H1 (cell line): ENCODE data around the gene TBC1D9. TPM values are rescaled to one million over a fixed set of nuclear protein-coding genes. Genes with fewer than 3 reads are reported as not detected.
A peak's percentile ranks its signal among the peaks of the same experiment; 100 is the strongest.

Source experiments
- CTCF ChIA-PET: fragments of 300-600 bp; sonication (Branson Sonifier 250); formaldehyde crosslinking; loops from one replicate; lab custom pipeline; 2021; ENCODE audit not compliant: partially characterized antibody; lab: Charles Lee
- POLR2A ChIA-PET: fragments of 300-600 bp; sonication (Branson Sonifier 250); formaldehyde crosslinking; loops from one replicate; lab custom pipeline; 2021; ENCODE audit warnings: inconsistent platforms; ENCODE audit not compliant: partially characterized antibody; lab: Charles Lee
- DNase-seq, 2 experiments: peaks; one replicate each; pipeline versions ENCODE4 v3.0.0 to v3.0.0-alpha.2; 2010 to 2022; ENCODE audit warnings: low spot score in 2 of 2, low read depth in 1 of 2, mixed read lengths in 1 of 2
- FAIRE-seq: peaks from 2 replicates; lab custom pipeline; 2011; peaks lifted over from hg19 to GRCh38; lab: Jason Lieb, UNC
- H2AFZ ChIP-seq: 2 replicates; pipeline ENCODE4 v1.8.1; 2012; ENCODE audit warnings: low read length, inconsistent platforms
- H2AK5ac ChIP-seq: 2 replicates; pipeline ENCODE4 v1.6.1; 2013; ENCODE audit warnings: low read depth, low read length
- H2BK120ac ChIP-seq: replicated peaks from 2 replicates; pipeline ENCODE3; 2013; ENCODE audit warnings: low read depth, low read length, inconsistent platforms
- H2BK12ac ChIP-seq: 2 replicates; pipeline ENCODE4 v1.6.1; 2013; ENCODE audit warnings: low read depth, low read length
- H2BK15ac ChIP-seq: 2 replicates; pipeline ENCODE4 v1.6.1; 2013; ENCODE audit warnings: low read length
- H2BK20ac ChIP-seq: 2 replicates; pipeline ENCODE4 v1.6.1; 2013; ENCODE audit warnings: low read length
- H2BK5ac ChIP-seq: 2 replicates; pipeline ENCODE4 v1.6.1; 2013; ENCODE audit warnings: low read depth, low read length
- H3K14ac ChIP-seq: 2 replicates; pipeline ENCODE4 v1.6.1; 2013; ENCODE audit warnings: inconsistent platforms; ENCODE audit not compliant: insufficient read length
- H3K18ac ChIP-seq: 2 replicates; pipeline ENCODE4 v1.6.1; 2013; ENCODE audit warnings: low read length; ENCODE audit errors: extremely low read depth
- H3K23ac ChIP-seq: 2 replicates; pipeline ENCODE4 v1.6.1; 2013; ENCODE audit warnings: inconsistent platforms; ENCODE audit not compliant: insufficient read length
- H3K23me2 ChIP-seq: 2 replicates; pipeline ENCODE4 v1.6.1; 2013; ENCODE audit warnings: low read depth, low read length
- H3K27ac ChIP-seq: 2 replicates; pipeline ENCODE4 v1.6.1; 2011; ENCODE audit warnings: low read depth, low read length, inconsistent platforms
- H3K27me3 ChIP-seq, 4 experiments: replicated peaks in 1 of 4; 1 replicate in 1 of 4; 2 replicates in 3 of 4; pipeline versions ENCODE4 v1.6.1 to v1.8.1; 2011 to 2013; ENCODE audit warnings: low read length in 3 of 4, mild to moderate bottlenecking in 3 of 4, inconsistent platforms in 2 of 4, mixed read lengths in 2 of 4, moderate library complexity in 1 of 4; ENCODE audit not compliant: control insufficient read depth in 3 of 4, insufficient read depth in 3 of 4; ENCODE audit errors: extremely low read depth in 1 of 4
- H3K36me3 ChIP-seq, 4 experiments: 2 replicates each; pipeline versions ENCODE4 v1.6.1 to v1.8.1; 2011 to 2013; ENCODE audit warnings: mild to moderate bottlenecking in 4 of 4, low read length in 3 of 4, moderate library complexity in 2 of 4, control low read depth in 1 of 4, inconsistent platforms in 1 of 4; ENCODE audit not compliant: insufficient read depth in 4 of 4, control insufficient read depth in 2 of 4
- H3K4ac ChIP-seq: replicated peaks from 2 replicates; pipeline ENCODE3; 2013; ENCODE audit warnings: low read length, low read depth, mixed read lengths, inconsistent platforms; ENCODE audit not compliant: insufficient read length
- H3K4me1 ChIP-seq, 4 experiments: replicated peaks in 1 of 4; 1 replicate in 1 of 4; 2 replicates in 3 of 4; pipeline versions ENCODE4 v1.6.1 to v1.8.1; 2011 to 2013; ENCODE audit warnings: low read length in 3 of 4, inconsistent platforms in 2 of 4, mixed read lengths in 1 of 4; ENCODE audit not compliant: insufficient read depth in 4 of 4, control insufficient read depth in 3 of 4
- H3K4me2 ChIP-seq, 2 experiments: 2 replicates each; pipeline versions ENCODE4 v1.6.1 to v1.8.1; 2011 to 2013; ENCODE audit warnings: low read depth in 2 of 2, low read length in 2 of 2, control low read depth in 1 of 2, inconsistent platforms in 1 of 2, mild to moderate bottlenecking in 1 of 2; ENCODE audit not compliant: insufficient read depth in 1 of 2
- H3K4me3 ChIP-seq, 4 experiments: fragments of 200-600, 300-600 bp in 1 of 4; sonication (generic), shearing (Covaris generic), sonication (Bioruptor Twin) in 1 of 4; 2 replicates each; pipeline versions ENCODE4 v1.5.1 to v1.8.1; 2011 to 2016; ENCODE audit warnings: low read length in 4 of 4, low read depth in 3 of 4, control low read depth in 2 of 4, inconsistent platforms in 2 of 4, mild to moderate bottlenecking in 2 of 4, mixed read lengths in 1 of 4, moderate library complexity in 1 of 4; ENCODE audit not compliant: insufficient read depth in 2 of 4; ENCODE audit errors: extremely low read depth in 1 of 4
- H3K56ac ChIP-seq: replicated peaks from 2 replicates; pipeline ENCODE3; 2013; ENCODE audit warnings: low read depth, mild to moderate bottlenecking, mixed read lengths, low read length, inconsistent platforms; ENCODE audit not compliant: insufficient read length
- H3K79me1 ChIP-seq: 2 replicates; pipeline ENCODE4 v1.6.1; 2013; ENCODE audit warnings: low read depth, low read length, control low read depth
- H3K79me2 ChIP-seq, 2 experiments: 2 replicates each; pipeline versions ENCODE4 v1.6.1 to v1.8.1; 2012 to 2013; ENCODE audit warnings: low read length in 2 of 2, mild to moderate bottlenecking in 2 of 2, inconsistent platforms in 1 of 2; ENCODE audit not compliant: insufficient read depth in 2 of 2, control insufficient read depth in 1 of 2
- H3K9ac ChIP-seq, 4 experiments: replicated peaks in 1 of 4; 1 replicate in 1 of 4; 2 replicates in 3 of 4; pipeline versions ENCODE4 v1.6.1 to v1.8.1; 2011 to 2013; ENCODE audit warnings: low read depth in 3 of 4, low read length in 3 of 4, control low read depth in 2 of 4, mild to moderate bottlenecking in 2 of 4, moderate library complexity in 2 of 4, inconsistent platforms in 1 of 4; ENCODE audit errors: extremely low read depth in 1 of 4
- H3K9me3 ChIP-seq, 2 experiments: 2 replicates each; pipeline versions ENCODE4 v1.6.1 to v1.8.1; 2012 to 2013; ENCODE audit warnings: mild to moderate bottlenecking in 2 of 2, moderate library complexity in 2 of 2, control low read depth in 1 of 2, inconsistent platforms in 1 of 2, low read depth in 1 of 2, low read length in 1 of 2, mixed read lengths in 1 of 2; ENCODE audit not compliant: insufficient read depth in 2 of 2
- H4K20me1 ChIP-seq, 2 experiments: replicated peaks in 1 of 2; 2 replicates each; pipeline versions ENCODE3 to v1.8.1; 2011 to 2013; ENCODE audit warnings: inconsistent platforms in 2 of 2, low read length in 2 of 2, mild to moderate bottlenecking in 1 of 2; ENCODE audit not compliant: insufficient read depth in 2 of 2, control insufficient read depth in 1 of 2
- H4K5ac ChIP-seq: 2 replicates; pipeline ENCODE4 v1.6.1; 2013; ENCODE audit warnings: low read length, low read depth, mixed read lengths, inconsistent platforms; ENCODE audit not compliant: insufficient read length
- H4K8ac ChIP-seq: 2 replicates; pipeline ENCODE4 v1.8.0; 2013; ENCODE audit warnings: mild to moderate bottlenecking, moderate library complexity, low read length, inconsistent platforms; ENCODE audit not compliant: insufficient read depth; ENCODE audit errors: extremely low read depth
- H4K91ac ChIP-seq: replicated peaks from 2 replicates; pipeline ENCODE3; 2013; ENCODE audit warnings: low read length, mixed read lengths, inconsistent platforms; ENCODE audit not compliant: insufficient read length
- ATF2 ChIP-seq: IDR thresholded peaks from 2 replicates; pipeline ENCODE4 v1.6.1; 2012; ENCODE audit warnings: low read length, inconsistent platforms
- CEBPB ChIP-seq: IDR thresholded peaks from 2 replicates; pipeline ENCODE4 v1.6.1; 2012; ENCODE audit warnings: low read depth, low read length
- CTCF ChIP-seq, 3 experiments: IDR thresholded peaks; 1 replicate in 2 of 3; 2 replicates in 1 of 3; pipeline versions ENCODE4 v1.5.1 to v1.6.1; 2011; ENCODE audit warnings: low read length in 3 of 3, mild to moderate bottlenecking in 3 of 3, inconsistent platforms in 2 of 3, low read depth in 1 of 3, moderate library complexity in 1 of 3; ENCODE audit not compliant: insufficient read depth in 1 of 3; ENCODE audit errors: control extremely low read depth in 1 of 3
- WGBS, 2 experiments: shearing (Covaris generic) in 1 of 2; methylation state at CpG; one replicate each; pipeline versions ENCODE4 v1.1.6 to v1.1.7; 2013 to 2015; ENCODE audit warnings: low lambda C conversion rate in 2 of 2, mixed read lengths in 2 of 2, inconsistent platforms in 1 of 2, low coverage in 1 of 2, missing lambda C conversion rate in 1 of 2; ENCODE audit not compliant: insufficient replicate concordance in 2 of 2, insufficient coverage in 1 of 2, insufficient read length in 1 of 2; ENCODE audit errors: extremely low coverage in 1 of 2, missing lambda C conversion rate in 1 of 2; 5-methylcytosine and 5-hydroxymethylcytosine counted together
- polyA plus RNA-seq, 7 experiments: library from polyadenylated mRNA; depleted of rRNA in 3 of 7; stranded (reverse) in 5 of 7; unstranded in 2 of 7; fragments of >200 nt in 5 of 7; fragments of 200-250 nt in 2 of 7; gene quantifications; 1 replicate in 5 of 7; 2 replicates in 1 of 7; 4 replicates in 1 of 7; pipeline versions ENCODE4 v1.2.1 to v1.2.3, GENCODE V29; 2011 to 2013; ENCODE audit warnings: missing spikeins in 2 of 7, mixed read lengths in 2 of 7
- total RNA-seq: library from RNA; stranded (reverse); fragmentation: NEBNext Ultra II Directional; extraction: Animal tissue kit (Norgen Biotek cat#: 25700); gene quantifications from 2 replicates; pipeline ENCODE4 v1.2.1, GENCODE V29; 2021

TBC1D9 gene
- total and polyA plus RNA-seq, 2 of the 8 experiments (the other 6 are each of a cell fraction or from before 2014, with no cell fraction given), result 0.94 to 1.0 TPM

- H3K79me2 ChIP-seq, result no peaks in the 10 kb centered on the region
- no peak overlapping the region for H4K91ac ChIP-seq
- H3K9ac ChIP-seq, result no peak overlapping the region
- no peaks in the 10 kb centered on the region for H3K9me3 ChIP-seq
- no peak overlapping the region for H2BK20ac ChIP-seq
- no peak overlapping the region for H4K5ac ChIP-seq
- H3K18ac ChIP-seq, result no peak overlapping the region
- H3K4ac ChIP-seq, result no peak overlapping the region
- no peak for DNase-seq
- H3K23ac ChIP-seq, result no peak overlapping the region
- H4K8ac ChIP-seq, result no peak overlapping the region
- FAIRE-seq, result no peak
- H3K23me2 ChIP-seq, result no peaks in the 10 kb centered on the region
- H3K36me3 ChIP-seq, result no peaks in the 10 kb centered on the region
- no peak overlapping the region for H2BK15ac ChIP-seq
- no peak overlapping the region for H3K56ac ChIP-seq
- peaks cover 7 to 30% (median 17%) of the 10 kb centered on the region in 4 experiments; a peak in 6 of 7 replicates for H3K27me3 ChIP-seq
- 53% methylated on average over 2 of the region's 2 CpGs; no CpG with 5 or more reads in 1 of the 2 experiments for whole genome bisulfite sequencing, 2 experiments
- H3K79me1 ChIP-seq, result no peaks in the 10 kb centered on the region
- H4K20me1 ChIP-seq, result no peaks in the 10 kb centered on the region
- no peak overlapping the region for H2BK5ac ChIP-seq
- no peak overlapping the region for H3K4me2 ChIP-seq
- H2BK12ac ChIP-seq, result no peak overlapping the region
- ChIA-PET POLR2A (interaction anchor here (1.0 kb wide), 1 partner anchor 65 kb away, joined by 4 read pairs; the partner anchor contains the start of gene TBC1D9), CTCF (no interaction called here)
- no peak overlapping the region for H3K14ac ChIP-seq
- no peak overlapping the region for H3K27ac ChIP-seq
- H3K4me1 ChIP-seq, result 0 out of 7 replicates have a peak, but pooled peaks cover 0 to 2% (median 0%) of the 10 kb centered on the region in 4 experiments
- no peak overlapping the region for H2BK120ac ChIP-seq
- TF ChIP-seq CTCF (IDR thresholded peaks at IDR 0.05; ENCODE audit: control extremely low read depth in 1 of 3, insufficient read depth in 1 of 3, low read depth in 1 of 3, low read length in 3 of 3) (no peak), CEBPB (peak; percentile 99), ATF2 (no peak)
- H2AK5ac ChIP-seq, result no peak overlapping the region
- H3K4me3 ChIP-seq, result no peak overlapping the region
- no peak overlapping the region for H2AFZ ChIP-seq
Measured at GRCh38 chr4:140691369-140691768, 64.8 kb downstream of the TBC1D9 start.
